ENCODE data around the gene POM121L2. TPM values are rescaled to one million over a fixed set of nuclear protein-coding genes. Genes with fewer than 3 reads are reported as not detected.
A peak's percentile ranks its signal among the peaks of the same experiment; 100 is the strongest.

The POM121L2 gene
- total and polyA plus RNA-seq, 9 of the 15 experiments (the other 6 are each of a cell fraction or from before 2014, with no cell fraction given), result 0.23 to 0.45 TPM; not detected in 7

DNA sequence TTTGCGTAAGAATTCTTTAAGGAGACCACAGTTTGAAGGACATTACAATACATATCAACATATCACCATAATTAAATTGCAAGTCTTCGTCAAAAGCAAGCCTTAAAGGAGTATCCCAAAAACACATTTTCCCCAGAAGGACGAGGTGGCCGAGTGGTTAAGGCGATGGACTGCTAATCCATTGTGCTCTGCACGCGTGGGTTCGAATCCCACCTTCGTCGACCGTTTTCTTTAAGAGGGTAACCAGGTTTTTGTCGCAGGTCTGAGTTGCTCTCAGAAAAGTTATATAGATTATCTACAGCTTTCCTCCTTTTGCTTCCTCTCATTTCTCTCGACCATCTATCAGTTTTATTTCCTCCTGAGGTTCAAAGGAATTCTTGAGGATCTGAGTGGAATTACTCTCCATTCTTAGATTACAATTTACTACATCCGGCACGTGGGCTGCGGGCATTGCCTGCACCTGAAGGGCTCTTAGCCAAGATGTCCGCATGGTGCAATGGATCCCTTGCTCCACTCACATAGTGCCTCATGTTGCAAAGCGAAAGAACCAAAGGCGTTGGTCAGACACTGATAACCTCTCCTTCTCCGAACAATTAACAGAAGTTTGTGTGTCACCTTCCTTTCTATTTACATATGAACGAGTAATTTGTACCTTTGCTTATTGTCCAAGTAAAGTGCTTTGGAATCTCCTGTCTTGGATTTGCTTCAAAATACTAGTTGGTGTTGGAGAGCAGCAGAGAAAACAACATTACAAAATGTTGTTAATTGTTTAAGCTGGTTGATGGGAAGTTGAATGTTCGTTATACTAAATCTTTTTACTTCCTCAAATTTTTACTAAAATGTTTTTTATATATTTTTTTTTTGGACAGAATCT, 14.0 kb downstream of the POM121L2 start (continued):
- no peak for TF ChIP-seq PRPF4 (IDR thresholded peaks at IDR 0.05; ENCODE audit: insufficient read depth, low read depth, low read length, poor library complexity, severe bottlenecking)
- TF ChIP-seq ZNF449 (CRISPR knock-in tag; IDR thresholded peaks at IDR 0.05), result no peak
- TF ChIP-seq SUPT5H (IDR thresholded peaks at IDR 0.05), result no peak
- no peak for TF ChIP-seq ZNF668 (CRISPR knock-in tag; IDR thresholded peaks at IDR 0.05)
- TF ChIP-seq NFRKB (IDR thresholded peaks at IDR 0.05; ENCODE audit: low read depth), result peak; percentile 86
- no peak for TF ChIP-seq ZBED1 (IDR thresholded peaks at IDR 0.05)
- peak; percentile 73 for TF ChIP-seq MTA3 (IDR thresholded peaks at IDR 0.05; ENCODE audit: borderline replicate concordance)
- TF ChIP-seq ZNF140 (CRISPR knock-in tag; IDR thresholded peaks at IDR 0.05), result no peak
- TF ChIP-seq SRSF9 (IDR thresholded peaks at IDR 0.05; ENCODE audit: borderline replicate concordance, low read depth, low read length), result no peak
- TF ChIP-seq ZNF134 (CRISPR knock-in tag; conservative IDR thresholded peaks at IDR 0.05), result no peak
- no peak for TF ChIP-seq SETDB1 (IDR thresholded peaks at IDR 0.05; ENCODE audit: low read length)
- no peak for TF ChIP-seq PCBP2 (IDR thresholded peaks at IDR 0.05; ENCODE audit: low read depth, low read length, poor library complexity, severe bottlenecking)
- TF ChIP-seq KDM2B (CRISPR knock-in tag; IDR thresholded peaks at IDR 0.05), result no peak
- no peak for TF ChIP-seq E2F5 (CRISPR knock-in tag; IDR thresholded peaks at IDR 0.05)
- TF ChIP-seq MED1 (CRISPR knock-in tag; IDR thresholded peaks at IDR 0.05; ENCODE audit: borderline replicate concordance), result no peak
- TF ChIP-seq CHD1 (IDR thresholded peaks at IDR 0.05; ENCODE audit: low read length), result no peak
- peak; percentile 63; the same call in 1 of the 2 replicates for TF ChIP-seq RAD51 (IDR thresholded peaks at IDR 0.05; ENCODE audit: borderline replicate concordance, low read depth)
- TF ChIP-seq NR3C1 (CRISPR knock-in tag; IDR thresholded peaks at IDR 0.05), result no peak
- no peak for TF ChIP-seq ID3 (CRISPR knock-in tag; IDR thresholded peaks at IDR 0.05)
- TF ChIP-seq ID3 (tag; IDR thresholded peaks at IDR 0.05), result peak; percentile 51; the same call in 1 of the 2 replicates
- TF ChIP-seq MCM3 (IDR thresholded peaks at IDR 0.05), result no peak
- no peak for TF ChIP-seq ZNF384 (IDR thresholded peaks at IDR 0.05; ENCODE audit: low read depth, low read length)
- no peak for TF ChIP-seq PCBP1 (IDR thresholded peaks at IDR 0.05; ENCODE audit: low read depth, low read length, poor library complexity, severe bottlenecking)
- no peak for TF ChIP-seq ZNF551 (CRISPR knock-in tag; IDR thresholded peaks at IDR 0.05)
- TF ChIP-seq ZNF197 (CRISPR knock-in tag; IDR thresholded peaks at IDR 0.05; ENCODE audit: low read depth), result no peak
- TF ChIP-seq EP400 (IDR thresholded peaks at IDR 0.05), result peak; percentile 90
